ENCODE results near the gene FAAP24. TPM values are rescaled to one million over a fixed set of nuclear protein-coding genes. Genes with fewer than 3 reads are reported as not detected.
"Not testable (repeated sequence)": the region's sequence is repeated elsewhere in the genome, so short reads cannot be mapped to it uniquely, and the experiment has no call there.

Gene FAAP24
- total RNA-seq, 1 experiment from 2014 or later, result 7.3 TPM

DNA sequence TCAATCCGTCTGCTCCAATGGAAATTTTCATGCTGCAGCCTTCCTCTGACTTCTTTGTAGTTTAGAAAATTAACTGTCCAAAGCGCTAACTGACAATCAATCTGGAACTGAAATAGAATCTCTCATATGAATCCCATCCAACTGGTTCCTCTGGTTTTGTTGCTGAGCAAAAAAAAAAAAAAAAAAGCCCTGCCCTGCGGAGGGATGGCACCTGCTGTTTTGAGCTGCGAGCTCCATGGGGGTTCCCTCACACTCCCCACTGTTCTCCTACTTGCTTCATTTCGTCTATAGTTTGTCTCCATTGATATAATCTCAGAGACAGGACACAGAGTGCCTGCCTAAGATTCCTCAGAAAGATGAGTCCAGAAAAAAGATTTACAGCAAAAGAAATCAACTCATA lies 33.4 kb downstream of the FAAP24 start:
- TF ChIP-seq, protein P1, sequence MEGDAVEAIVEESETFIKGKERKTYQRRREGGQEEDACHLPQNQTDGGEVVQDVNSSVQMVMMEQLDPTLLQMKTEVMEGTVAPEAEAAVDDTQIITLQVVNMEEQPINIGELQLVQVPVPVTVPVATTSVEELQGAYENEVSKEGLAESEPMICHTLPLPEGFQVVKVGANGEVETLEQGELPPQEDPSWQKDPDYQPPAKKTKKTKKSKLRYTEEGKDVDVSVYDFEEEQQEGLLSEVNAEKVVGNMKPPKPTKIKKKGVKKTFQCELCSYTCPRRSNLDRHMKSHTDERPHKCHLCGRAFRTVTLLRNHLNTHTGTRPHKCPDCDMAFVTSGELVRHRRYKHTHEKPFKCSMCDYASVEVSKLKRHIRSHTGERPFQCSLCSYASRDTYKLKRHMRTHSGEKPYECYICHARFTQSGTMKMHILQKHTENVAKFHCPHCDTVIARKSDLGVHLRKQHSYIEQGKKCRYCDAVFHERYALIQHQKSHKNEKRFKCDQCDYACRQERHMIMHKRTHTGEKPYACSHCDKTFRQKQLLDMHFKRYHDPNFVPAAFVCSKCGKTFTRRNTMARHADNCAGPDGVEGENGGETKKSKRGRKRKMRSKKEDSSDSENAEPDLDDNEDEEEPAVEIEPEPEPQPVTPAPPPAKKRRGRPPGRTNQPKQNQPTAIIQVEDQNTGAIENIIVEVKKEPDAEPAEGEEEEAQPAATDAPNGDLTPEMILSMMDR (IDR thresholded peaks at IDR 0.05; ENCODE audit: unreplicated experiment), result no peak
- peaks cover 69% of the 10 kb centered on the region for H3K36me3 Mint-ChIP-seq (ENCODE audit: insufficient read depth, unreplicated experiment)
- no peaks in the 10 kb centered on the region for H3K9me3 Mint-ChIP-seq (ENCODE audit: low read depth, unreplicated experiment)
- no TSS peak for BruUV-seq (replicated peaks)
- peak overlapping the region; percentile 90 for H3K27ac Mint-ChIP-seq (ENCODE audit: unreplicated experiment)
- peaks cover 27% of the 10 kb centered on the region for H3K4me1 Mint-ChIP-seq (ENCODE audit: low read depth, unreplicated experiment)
- intact Hi-C loops (cut with micrococcal nuclease; ENCODE audit: unreplicated experiment), result loop anchor here (5.0 kb wide), 1 partner anchor 37 kb away; no protein-coding TSS in a partner anchor
- peak overlapping the region; percentile 32 for H3K4me3 Mint-ChIP-seq (ENCODE audit: low read depth, unreplicated experiment)
- peak; percentile 32 for DNase-seq
- no peaks in the 10 kb centered on the region for H3K27me3 Mint-ChIP-seq (ENCODE audit: unreplicated experiment)
- CTCF ChIA-PET, result interaction anchor here (0.6 to 1.0 kb wide), 6 partner anchors 11 to 1967 kb away, joined by 3 to 4 read pairs (median 3); no protein-coding TSS in a partner anchor

DNA sequence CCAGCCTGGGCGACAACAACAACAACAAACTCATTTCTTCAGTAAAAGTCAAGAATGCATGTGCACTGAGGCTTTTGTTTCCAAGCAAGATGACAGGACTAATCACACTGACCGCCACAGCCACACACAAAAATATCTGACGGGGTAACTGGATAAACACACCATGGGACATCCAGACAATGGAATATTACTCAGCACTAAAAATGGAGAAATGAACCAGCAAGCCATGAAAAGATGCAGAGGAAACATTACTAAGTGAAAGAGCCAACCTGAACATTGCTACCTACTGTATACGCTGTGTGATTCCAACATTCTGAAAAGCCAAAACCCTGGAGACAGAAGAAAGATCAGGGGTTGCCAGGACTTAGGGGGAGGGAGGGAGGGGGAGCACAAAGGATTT lies 36.7 kb downstream of the FAAP24 start:
- intact Hi-C loops (cut with micrococcal nuclease; ENCODE audit: unreplicated experiment), result loop anchor here (5.0 kb wide), 1 partner anchor 34 kb away; no protein-coding TSS in a partner anchor
- Mint-ChIP-seq H3K4me3 (ENCODE audit: low read depth, unreplicated experiment) (no peak overlapping the region), H3K27ac (ENCODE audit: unreplicated experiment) (no peak overlapping the region), H3K9me3 (ENCODE audit: low read depth, unreplicated experiment) (no peaks in the 10 kb centered on the region), H3K36me3 (ENCODE audit: insufficient read depth, unreplicated experiment) (peaks cover 66% of the 10 kb centered on the region), H3K4me1 (ENCODE audit: low read depth, unreplicated experiment) (peaks cover 13% of the 10 kb centered on the region), H3K27me3 (ENCODE audit: unreplicated experiment) (no peaks in the 10 kb centered on the region)
- CTCF ChIA-PET, result no interaction called here
- BruUV-seq (replicated peaks), result no TSS peak
- no peak for DNase-seq
- TF ChIP-seq, protein P1 (IDR thresholded peaks at IDR 0.05; ENCODE audit: unreplicated experiment), result no peak

DNA sequence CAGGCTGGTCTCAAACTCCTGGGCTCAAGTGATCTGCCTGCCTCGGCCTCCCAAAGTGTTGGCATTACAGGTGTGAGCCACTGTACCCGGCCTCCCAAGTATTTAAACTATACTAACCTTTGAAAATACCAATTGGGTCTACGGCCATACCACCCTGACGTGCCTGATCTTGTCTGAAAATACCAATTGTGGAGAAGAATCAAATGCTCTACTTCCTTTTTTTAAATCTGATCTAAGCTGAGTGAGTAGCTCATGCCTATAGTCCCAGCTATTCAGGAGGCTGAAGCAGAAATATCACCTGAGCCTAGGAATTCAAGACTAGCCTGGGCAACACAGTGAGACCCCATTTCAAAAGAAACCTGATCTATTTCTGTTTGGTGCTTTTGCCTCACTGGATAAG lies 38.8 kb downstream of the FAAP24 start:
- BruUV-seq (replicated peaks), result TSS peak; percentile 14
- H3K9me3 Mint-ChIP-seq (ENCODE audit: low read depth, unreplicated experiment); intact Hi-C loops (cut with micrococcal nuclease; ENCODE audit: unreplicated experiment); H3K4me1 Mint-ChIP-seq (ENCODE audit: low read depth, unreplicated experiment); H3K4me3 Mint-ChIP-seq (ENCODE audit: low read depth, unreplicated experiment); H3K27me3 Mint-ChIP-seq (ENCODE audit: unreplicated experiment); DNase-seq; H3K27ac Mint-ChIP-seq (ENCODE audit: unreplicated experiment); CTCF ChIA-PET: not testable (repeated sequence)
- H3K36me3 Mint-ChIP-seq (ENCODE audit: insufficient read depth, unreplicated experiment), result peaks cover 51% of the 10 kb centered on the region

DNA sequence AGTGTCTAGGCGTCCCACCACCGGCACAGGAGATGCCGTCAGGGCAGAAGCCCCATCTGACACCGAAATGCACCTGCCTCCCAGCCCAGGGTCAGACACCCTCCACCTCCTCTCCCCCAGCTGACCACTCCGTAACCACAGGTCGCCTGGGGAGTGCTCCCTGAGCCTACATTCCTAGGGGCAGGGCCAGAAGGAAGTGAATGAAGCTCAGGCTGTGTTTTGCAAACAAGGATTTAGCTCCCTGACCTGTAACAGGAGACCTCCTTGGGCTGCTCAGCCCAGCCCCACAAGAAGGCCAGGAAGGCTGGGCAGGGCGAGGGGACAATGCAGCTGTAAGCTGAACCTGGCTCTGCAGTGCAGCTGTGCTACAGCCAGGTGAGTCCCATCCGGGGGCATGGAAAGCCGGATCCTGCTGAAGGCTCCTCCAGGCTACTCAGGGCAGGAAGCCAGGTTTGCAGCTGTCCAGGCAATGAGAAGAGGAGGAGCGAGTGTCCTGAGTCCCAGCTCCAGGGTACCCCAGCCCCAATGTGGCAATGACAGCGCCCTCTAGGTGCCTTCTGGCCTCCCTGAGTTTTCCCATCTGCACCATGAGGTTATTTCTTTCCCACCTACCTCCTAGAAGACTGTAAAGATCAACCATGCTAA lies 50.6 kb downstream of the FAAP24 start:
- H3K36me3 Mint-ChIP-seq (ENCODE audit: insufficient read depth, unreplicated experiment), result peaks cover 80% of the 10 kb centered on the region
- CTCF ChIA-PET, result interaction anchor here (0.6 to 1.0 kb wide), 3 partner anchors 9 to 56 kb away, joined by 3 to 4 read pairs (median 3); no protein-coding TSS in a partner anchor
- no peaks in the 10 kb centered on the region for H3K9me3 Mint-ChIP-seq (ENCODE audit: low read depth, unreplicated experiment)
- H3K4me1 Mint-ChIP-seq (ENCODE audit: low read depth, unreplicated experiment), result peaks cover 12% of the 10 kb centered on the region
- intact Hi-C loops (cut with micrococcal nuclease; ENCODE audit: unreplicated experiment), result no loop called here
- BruUV-seq (replicated peaks), result no TSS peak
- H3K4me3 Mint-ChIP-seq (ENCODE audit: low read depth, unreplicated experiment), result no peak overlapping the region
- no peak overlapping the region for H3K27ac Mint-ChIP-seq (ENCODE audit: unreplicated experiment)
- TF ChIP-seq, protein P1 (IDR thresholded peaks at IDR 0.05; ENCODE audit: unreplicated experiment), result no peak
- no peak for DNase-seq
- H3K27me3 Mint-ChIP-seq (ENCODE audit: unreplicated experiment), result no peaks in the 10 kb centered on the region

DNA sequence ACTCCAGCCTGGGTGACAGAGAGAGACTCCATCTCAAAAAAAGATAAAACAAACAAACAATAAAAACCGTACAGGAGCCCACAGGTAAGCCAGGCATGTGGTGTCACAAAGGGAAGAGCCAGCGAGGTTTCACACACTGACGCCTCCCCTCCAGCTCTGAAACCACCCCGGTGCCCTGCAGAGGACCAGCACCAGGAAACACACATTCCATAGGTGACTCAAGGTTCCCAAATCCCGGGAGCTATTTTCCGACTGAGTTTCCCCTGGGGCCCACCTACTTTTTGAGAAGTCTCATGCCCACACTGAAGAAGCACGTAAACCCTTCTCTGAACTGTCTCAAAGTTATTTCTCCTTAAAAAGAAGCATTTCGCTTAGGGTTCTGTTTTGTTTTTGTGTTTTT lies 52.4 kb downstream of the FAAP24 start:
- H3K27me3 Mint-ChIP-seq (ENCODE audit: unreplicated experiment), result no peaks in the 10 kb centered on the region
- no peak overlapping the region for H3K4me3 Mint-ChIP-seq (ENCODE audit: low read depth, unreplicated experiment)
- intact Hi-C loops (cut with micrococcal nuclease; ENCODE audit: unreplicated experiment), result no loop called here

DNA sequence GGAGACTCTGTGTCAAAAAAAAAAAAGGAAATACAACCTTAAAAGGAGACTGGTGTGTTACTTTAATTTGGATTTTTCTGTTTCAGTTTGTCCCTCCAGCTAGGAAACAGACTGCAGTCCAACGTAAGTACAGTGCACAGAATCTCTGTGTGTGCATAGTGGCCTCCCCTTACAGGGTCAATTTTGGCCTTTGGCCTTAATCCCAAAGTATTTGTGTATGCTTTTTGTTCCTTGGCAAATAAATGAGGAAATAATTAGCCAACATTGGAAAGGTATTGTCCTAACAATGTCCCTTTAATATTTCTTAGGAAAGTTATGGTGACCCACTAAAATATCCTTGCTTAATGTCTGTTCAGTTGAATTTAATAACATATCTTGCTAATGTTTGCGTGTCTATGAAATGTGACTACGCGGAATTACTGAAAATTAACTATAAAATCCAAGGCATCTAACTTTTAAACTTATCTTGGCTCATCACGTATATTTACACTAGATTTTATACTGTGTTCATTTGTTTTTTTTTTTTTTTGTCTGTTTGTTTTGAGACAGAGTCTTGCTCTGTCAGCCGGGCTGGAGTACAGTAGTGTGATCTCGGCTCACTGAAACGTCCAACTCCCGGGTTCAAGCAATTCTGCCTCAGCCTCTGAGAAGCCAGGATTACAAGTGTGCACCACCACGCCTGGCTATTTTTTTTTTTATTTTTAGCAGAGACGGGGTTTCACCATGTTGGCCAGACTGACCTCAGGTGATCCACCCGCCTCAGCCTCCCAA lies 53.6 kb downstream of the FAAP24 start:
- DNase-seq; CTCF ChIA-PET; H3K4me3 Mint-ChIP-seq (ENCODE audit: low read depth, unreplicated experiment); intact Hi-C loops (cut with micrococcal nuclease; ENCODE audit: unreplicated experiment); H3K27me3 Mint-ChIP-seq (ENCODE audit: unreplicated experiment); H3K9me3 Mint-ChIP-seq (ENCODE audit: low read depth, unreplicated experiment); H3K27ac Mint-ChIP-seq (ENCODE audit: unreplicated experiment): not testable (repeated sequence)
- BruUV-seq (replicated peaks), result TSS peak; percentile 32
- Mint-ChIP-seq H3K36me3 (ENCODE audit: insufficient read depth, unreplicated experiment) (peaks cover 66% of the 10 kb centered on the region), H3K4me1 (ENCODE audit: low read depth, unreplicated experiment) (peaks cover 12% of the 10 kb centered on the region)

More for the DNA sequence above, 52.4 kb downstream of the FAAP24 start:
- BruUV-seq (replicated peaks), result no TSS peak
- no peak for DNase-seq
- Mint-ChIP-seq H3K36me3 (ENCODE audit: insufficient read depth, unreplicated experiment) (peaks cover 72% of the 10 kb centered on the region), H3K9me3 (ENCODE audit: low read depth, unreplicated experiment) (peaks cover 2% of the 10 kb centered on the region), H3K4me1 (ENCODE audit: low read depth, unreplicated experiment) (peaks cover 12% of the 10 kb centered on the region), H3K27ac (ENCODE audit: unreplicated experiment) (no peak overlapping the region)
- CTCF ChIA-PET, result interaction anchor here (1.6 kb wide), 1 partner anchor 8 kb away, joined by 4 read pairs; no protein-coding TSS in a partner anchor
- TF ChIP-seq, protein P1 (IDR thresholded peaks at IDR 0.05; ENCODE audit: unreplicated experiment), result no peak

All from Calu3 (cell line).